H1 (cell line): ENCODE data around the gene TXNRD2. TPM values are rescaled to one million over a fixed set of nuclear protein-coding genes. Genes with fewer than 3 reads are reported as not detected.

Experiments used
- BACH1 ChIP-seq: IDR thresholded peaks from 2 replicates; pipeline ENCODE4 v1.6.1; 2012; ENCODE audit warnings: low read length, improper control_type of control experiment
- BCL11A ChIP-seq, 2 experiments: IDR thresholded peaks; one replicate each; pipeline ENCODE4 v1.6.1; 2011; ENCODE audit warnings: low read depth in 2 of 2, low read length in 2 of 2, mild to moderate bottlenecking in 2 of 2
- CBX5 ChIP-seq: fragments of 300-800, 300-1000 bp; sonication (generic); IDR thresholded peaks from 2 replicates; pipeline ENCODE4 v1.7.1; 2016; ENCODE audit warnings: antibody characterized with exemption, low read length, low read depth
- HDAC2 ChIP-seq, 2 experiments: fragments of 300-600 bp in 1 of 2; sonication (generic) in 1 of 2; IDR thresholded peaks; 2 replicates each; pipeline ENCODE4 v1.6.1; 2011 to 2012; ENCODE audit warnings: low read depth in 2 of 2, low read length in 2 of 2, mild to moderate bottlenecking in 2 of 2, moderate library complexity in 2 of 2, borderline replicate concordance in 1 of 2, inconsistent platforms in 1 of 2
- KDM4A ChIP-seq: IDR thresholded peaks from one replicate; pipeline ENCODE4 v1.7.1; 2012; ENCODE audit warnings: low read depth, mild to moderate bottlenecking, moderate library complexity, low read length, inconsistent platforms; ENCODE audit not compliant: severe bottlenecking
- KDM5A ChIP-seq: fragments of 200-600 bp; IDR thresholded peaks from 2 replicates; pipeline ENCODE4 v1.7.1; 2012; ENCODE audit warnings: mild to moderate bottlenecking, low read length, inconsistent platforms, mixed read lengths
- NRF1 ChIP-seq: IDR thresholded peaks from 2 replicates; pipeline ENCODE4 v1.6.1; 2011; ENCODE audit warnings: mild to moderate bottlenecking, low read depth, low read length, improper control_type of control experiment
- SP1 ChIP-seq: IDR thresholded peaks from 2 replicates; pipeline ENCODE4 v1.6.1; 2011; ENCODE audit warnings: low read depth, low read length
- SRF ChIP-seq: IDR thresholded peaks from 2 replicates; pipeline ENCODE4 v1.6.1; 2011; ENCODE audit warnings: mild to moderate bottlenecking, low read depth, low read length, moderate library complexity
- polyA plus RNA-seq, 7 experiments: library from polyadenylated mRNA; depleted of rRNA in 3 of 7; stranded (reverse) in 5 of 7; unstranded in 2 of 7; fragments of >200 nt in 5 of 7; fragments of 200-250 nt in 2 of 7; gene quantifications; 1 replicate in 5 of 7; 2 replicates in 1 of 7; 4 replicates in 1 of 7; pipeline versions ENCODE4 v1.2.1 to v1.2.3, GENCODE V29; 2011 to 2013; ENCODE audit warnings: missing spikeins in 2 of 7, mixed read lengths in 2 of 7
- total RNA-seq: library from RNA; stranded (reverse); fragmentation: NEBNext Ultra II Directional; extraction: Animal tissue kit (Norgen Biotek cat#: 25700); gene quantifications from 2 replicates; pipeline ENCODE4 v1.2.1, GENCODE V29; 2021
- TF ChIP-seq, protein P1 (sequence below): fragments of 300-600 bp; sonication (generic); IDR thresholded peaks from 2 replicates; pipeline ENCODE4 v1.7.1; 2012; ENCODE audit warnings: low read length, moderate library complexity, mild to moderate bottlenecking, inconsistent platforms; ENCODE audit not compliant: insufficient replicate concordance

TXNRD2 gene
- total and polyA plus RNA-seq, 2 of the 8 experiments (the other 6 are each of a cell fraction or from before 2014, with no cell fraction given) = 14.8 to 21.9 TPM

DNA sequence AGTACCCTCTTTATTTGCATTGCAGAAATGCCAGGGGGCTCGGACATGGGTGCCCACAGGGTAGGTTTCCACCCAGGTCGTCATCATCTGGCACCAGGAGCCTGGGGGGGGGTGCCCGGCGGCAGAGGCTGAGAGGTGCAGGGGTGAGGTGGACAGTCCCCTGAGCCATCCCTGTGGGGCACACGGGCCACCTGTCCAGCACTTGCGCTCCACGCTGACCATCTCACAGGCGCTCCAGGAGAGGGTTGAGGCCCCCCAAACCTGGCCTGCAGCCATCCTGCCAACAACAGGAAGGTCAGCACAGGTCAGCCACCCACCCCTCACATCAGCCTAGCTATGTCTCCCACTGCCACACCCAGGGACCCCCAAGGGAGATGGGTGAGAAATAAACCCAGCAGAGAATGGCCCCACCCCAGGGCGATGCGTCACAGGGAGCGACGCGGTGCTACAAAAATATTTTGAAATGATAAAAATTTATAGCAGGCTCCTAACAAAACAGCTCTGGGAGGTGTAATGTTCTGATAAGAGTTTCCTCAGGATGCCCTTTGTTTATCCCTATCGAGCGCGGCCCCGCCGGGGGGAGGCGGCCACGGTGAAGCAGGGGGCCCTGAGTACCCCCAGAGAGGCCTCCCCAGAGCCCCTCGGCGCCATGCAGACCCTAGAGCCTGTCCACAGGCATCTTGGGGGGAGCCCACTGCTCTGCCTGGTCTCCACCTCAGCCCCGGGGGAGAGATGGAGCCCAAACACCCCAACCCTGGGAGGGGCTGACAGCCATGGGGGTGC lies 65.9 kb downstream of the TXNRD2 start (continued):
- TF ChIP-seq, protein P1, sequence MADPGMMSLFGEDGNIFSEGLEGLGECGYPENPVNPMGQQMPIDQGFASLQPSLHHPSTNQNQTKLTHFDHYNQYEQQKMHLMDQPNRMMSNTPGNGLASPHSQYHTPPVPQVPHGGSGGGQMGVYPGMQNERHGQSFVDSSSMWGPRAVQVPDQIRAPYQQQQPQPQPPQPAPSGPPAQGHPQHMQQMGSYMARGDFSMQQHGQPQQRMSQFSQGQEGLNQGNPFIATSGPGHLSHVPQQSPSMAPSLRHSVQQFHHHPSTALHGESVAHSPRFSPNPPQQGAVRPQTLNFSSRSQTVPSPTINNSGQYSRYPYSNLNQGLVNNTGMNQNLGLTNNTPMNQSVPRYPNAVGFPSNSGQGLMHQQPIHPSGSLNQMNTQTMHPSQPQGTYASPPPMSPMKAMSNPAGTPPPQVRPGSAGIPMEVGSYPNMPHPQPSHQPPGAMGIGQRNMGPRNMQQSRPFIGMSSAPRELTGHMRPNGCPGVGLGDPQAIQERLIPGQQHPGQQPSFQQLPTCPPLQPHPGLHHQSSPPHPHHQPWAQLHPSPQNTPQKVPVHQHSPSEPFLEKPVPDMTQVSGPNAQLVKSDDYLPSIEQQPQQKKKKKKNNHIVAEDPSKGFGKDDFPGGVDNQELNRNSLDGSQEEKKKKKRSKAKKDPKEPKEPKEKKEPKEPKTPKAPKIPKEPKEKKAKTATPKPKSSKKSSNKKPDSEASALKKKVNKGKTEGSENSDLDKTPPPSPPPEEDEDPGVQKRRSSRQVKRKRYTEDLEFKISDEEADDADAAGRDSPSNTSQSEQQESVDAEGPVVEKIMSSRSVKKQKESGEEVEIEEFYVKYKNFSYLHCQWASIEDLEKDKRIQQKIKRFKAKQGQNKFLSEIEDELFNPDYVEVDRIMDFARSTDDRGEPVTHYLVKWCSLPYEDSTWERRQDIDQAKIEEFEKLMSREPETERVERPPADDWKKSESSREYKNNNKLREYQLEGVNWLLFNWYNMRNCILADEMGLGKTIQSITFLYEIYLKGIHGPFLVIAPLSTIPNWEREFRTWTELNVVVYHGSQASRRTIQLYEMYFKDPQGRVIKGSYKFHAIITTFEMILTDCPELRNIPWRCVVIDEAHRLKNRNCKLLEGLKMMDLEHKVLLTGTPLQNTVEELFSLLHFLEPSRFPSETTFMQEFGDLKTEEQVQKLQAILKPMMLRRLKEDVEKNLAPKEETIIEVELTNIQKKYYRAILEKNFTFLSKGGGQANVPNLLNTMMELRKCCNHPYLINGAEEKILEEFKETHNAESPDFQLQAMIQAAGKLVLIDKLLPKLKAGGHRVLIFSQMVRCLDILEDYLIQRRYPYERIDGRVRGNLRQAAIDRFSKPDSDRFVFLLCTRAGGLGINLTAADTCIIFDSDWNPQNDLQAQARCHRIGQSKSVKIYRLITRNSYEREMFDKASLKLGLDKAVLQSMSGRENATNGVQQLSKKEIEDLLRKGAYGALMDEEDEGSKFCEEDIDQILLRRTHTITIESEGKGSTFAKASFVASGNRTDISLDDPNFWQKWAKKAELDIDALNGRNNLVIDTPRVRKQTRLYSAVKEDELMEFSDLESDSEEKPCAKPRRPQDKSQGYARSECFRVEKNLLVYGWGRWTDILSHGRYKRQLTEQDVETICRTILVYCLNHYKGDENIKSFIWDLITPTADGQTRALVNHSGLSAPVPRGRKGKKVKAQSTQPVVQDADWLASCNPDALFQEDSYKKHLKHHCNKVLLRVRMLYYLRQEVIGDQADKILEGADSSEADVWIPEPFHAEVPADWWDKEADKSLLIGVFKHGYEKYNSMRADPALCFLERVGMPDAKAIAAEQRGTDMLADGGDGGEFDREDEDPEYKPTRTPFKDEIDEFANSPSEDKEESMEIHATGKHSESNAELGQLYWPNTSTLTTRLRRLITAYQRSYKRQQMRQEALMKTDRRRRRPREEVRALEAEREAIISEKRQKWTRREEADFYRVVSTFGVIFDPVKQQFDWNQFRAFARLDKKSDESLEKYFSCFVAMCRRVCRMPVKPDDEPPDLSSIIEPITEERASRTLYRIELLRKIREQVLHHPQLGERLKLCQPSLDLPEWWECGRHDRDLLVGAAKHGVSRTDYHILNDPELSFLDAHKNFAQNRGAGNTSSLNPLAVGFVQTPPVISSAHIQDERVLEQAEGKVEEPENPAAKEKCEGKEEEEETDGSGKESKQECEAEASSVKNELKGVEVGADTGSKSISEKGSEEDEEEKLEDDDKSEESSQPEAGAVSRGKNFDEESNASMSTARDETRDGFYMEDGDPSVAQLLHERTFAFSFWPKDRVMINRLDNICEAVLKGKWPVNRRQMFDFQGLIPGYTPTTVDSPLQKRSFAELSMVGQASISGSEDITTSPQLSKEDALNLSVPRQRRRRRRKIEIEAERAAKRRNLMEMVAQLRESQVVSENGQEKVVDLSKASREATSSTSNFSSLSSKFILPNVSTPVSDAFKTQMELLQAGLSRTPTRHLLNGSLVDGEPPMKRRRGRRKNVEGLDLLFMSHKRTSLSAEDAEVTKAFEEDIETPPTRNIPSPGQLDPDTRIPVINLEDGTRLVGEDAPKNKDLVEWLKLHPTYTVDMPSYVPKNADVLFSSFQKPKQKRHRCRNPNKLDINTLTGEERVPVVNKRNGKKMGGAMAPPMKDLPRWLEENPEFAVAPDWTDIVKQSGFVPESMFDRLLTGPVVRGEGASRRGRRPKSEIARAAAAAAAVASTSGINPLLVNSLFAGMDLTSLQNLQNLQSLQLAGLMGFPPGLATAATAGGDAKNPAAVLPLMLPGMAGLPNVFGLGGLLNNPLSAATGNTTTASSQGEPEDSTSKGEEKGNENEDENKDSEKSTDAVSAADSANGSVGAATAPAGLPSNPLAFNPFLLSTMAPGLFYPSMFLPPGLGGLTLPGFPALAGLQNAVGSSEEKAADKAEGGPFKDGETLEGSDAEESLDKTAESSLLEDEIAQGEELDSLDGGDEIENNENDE = no peak
- no peak for TF ChIP-seq BCL11A (IDR thresholded peaks at IDR 0.05; ENCODE audit: low read depth in 2 of 2, low read length in 2 of 2)
- no peak for TF ChIP-seq KDM5A
- no peak for TF ChIP-seq SRF
- TF ChIP-seq HDAC2 (IDR thresholded peaks at IDR 0.05; ENCODE audit: borderline replicate concordance in 1 of 2, low read depth in 2 of 2, low read length in 2 of 2) = no peak
- no peak for TF ChIP-seq BACH1
- no peak for TF ChIP-seq CBX5
- no peak for TF ChIP-seq NRF1
- TF ChIP-seq SP1 = no peak
- TF ChIP-seq KDM4A = no peak
